Loucy (cell line): Measurements from ENCODE around the gene TOP3A.

ENCODE experiments used
- H2AFZ ChIP-seq: fragments of 200-600 bp; sonication (generic); 2 replicates; pipeline ENCODE4 v1.6.0; 2016; ENCODE audit warnings: antibody characterized with exemption, mild to moderate bottlenecking, low read length, moderate library complexity
- H3F3A ChIP-seq: fragments of 200-600 bp; 2 replicates; pipeline ENCODE4 v1.6.0; 2016; ENCODE audit warnings: antibody characterized with exemption, low read depth, mild to moderate bottlenecking
- H3K27me3 ChIP-seq: fragments of 200-600 bp; sonication (generic); 2 replicates; pipeline ENCODE4 v1.6.1; 2014; ENCODE audit warnings: low read length, mild to moderate bottlenecking; ENCODE audit not compliant: insufficient read depth, poor library complexity, severe bottlenecking
- H3K36me3 ChIP-seq: fragments of 200-600 bp; sonication (generic); 2 replicates; pipeline ENCODE4 v1.6.1; 2016; ENCODE audit warnings: low read length; ENCODE audit not compliant: insufficient read depth
- H3K4me1 ChIP-seq: fragments of 200-600 bp; sonication (generic); 2 replicates; pipeline ENCODE4 v1.5.1; 2014; ENCODE audit warnings: low read length, mild to moderate bottlenecking; ENCODE audit not compliant: insufficient read depth, poor library complexity, severe bottlenecking
- H3K4me2 ChIP-seq: fragments of 200-600 bp; sonication (generic); 2 replicates; pipeline ENCODE4 v1.6.0; 2014; ENCODE audit warnings: antibody characterized with exemption, low read length, low read depth, mild to moderate bottlenecking; ENCODE audit not compliant: poor library complexity, severe bottlenecking
- H3K4me3 ChIP-seq: fragments of 200-600 bp; sonication (generic); 2 replicates; pipeline ENCODE4 v1.5.1; 2014; ENCODE audit warnings: low read length, mild to moderate bottlenecking, mixed read lengths; ENCODE audit not compliant: poor library complexity, severe bottlenecking
- H3K79me2 ChIP-seq: fragments of 200-600 bp; sonication (generic); 2 replicates; pipeline ENCODE4 v1.6.1; 2014; ENCODE audit warnings: low read length; ENCODE audit not compliant: insufficient read depth
- H3K9ac ChIP-seq: fragments of 200-600 bp; sonication (generic); 2 replicates; pipeline ENCODE4 v1.6.0; 2014; ENCODE audit warnings: mild to moderate bottlenecking, low read depth, low read length, moderate library complexity; ENCODE audit not compliant: poor library complexity, severe bottlenecking
- H3K9me2 ChIP-seq: fragments of 200-600 bp; sonication (generic); replicated peaks from 2 replicates; pipeline ENCODE4 v1.6.1; 2016; ENCODE audit warnings: low read depth, low read length, mixed read lengths
- H3K9me3 ChIP-seq: fragments of 200-600 bp; sonication (generic); 2 replicates; pipeline ENCODE4 v1.6.1; 2014; ENCODE audit warnings: mild to moderate bottlenecking, antibody characterized with exemption, low read length, low read depth; ENCODE audit not compliant: insufficient read depth
- H4K20me1 ChIP-seq: fragments of 200-600 bp; sonication (generic); 2 replicates; pipeline ENCODE4 v1.6.0; 2014; ENCODE audit warnings: antibody characterized with exemption, low read length, mild to moderate bottlenecking; ENCODE audit not compliant: insufficient read depth, poor library complexity, severe bottlenecking
- EZH2phosphoT487 ChIP-seq: fragments of 200-600 bp; IDR thresholded peaks from 2 replicates; pipeline ENCODE4 v1.6.1; 2018; ENCODE audit warnings: antibody characterized with exemption, mild to moderate bottlenecking, moderate library complexity, borderline replicate concordance
- TF ChIP-seq, protein P1 (sequence below): fragments of 200-600 bp; sonication (generic); conservative IDR thresholded peaks from 2 replicates; pipeline ENCODE4 v1.5.1; 2014; ENCODE audit warnings: mild to moderate bottlenecking, antibody characterized with exemption, low read length

The TOP3A gene

DNA sequence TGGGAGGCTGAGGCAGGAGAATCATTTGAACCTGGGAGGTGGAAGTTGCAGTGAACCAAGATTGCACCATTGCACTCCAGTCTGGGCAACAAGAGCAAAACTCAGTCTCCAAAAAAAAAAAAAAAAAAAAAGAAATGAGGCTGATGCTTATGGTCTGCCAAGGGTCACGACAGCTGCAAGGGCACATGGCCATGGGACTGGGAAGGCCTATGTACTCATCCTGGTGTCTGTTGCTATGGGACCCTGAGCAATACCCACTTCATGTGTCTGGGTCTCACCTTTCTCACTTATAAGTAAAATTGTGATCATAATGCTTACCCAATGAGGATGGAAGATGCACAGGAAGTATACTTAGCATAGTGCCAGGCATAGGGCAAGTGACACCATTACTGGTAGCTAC lies 37.7 kb downstream of the TOP3A start:
- peaks cover 82% of the 10 kb centered on the region for H3K36me3 ChIP-seq
- no peaks in the 10 kb centered on the region for H3K9me3 ChIP-seq
- no peaks in the 10 kb centered on the region for H3F3A ChIP-seq
- H4K20me1 ChIP-seq, result no peaks in the 10 kb centered on the region
- no peak overlapping the region for H2AFZ ChIP-seq
- no peaks in the 10 kb centered on the region for H3K4me1 ChIP-seq
- no peak overlapping the region for H3K9ac ChIP-seq
- H3K79me2 ChIP-seq, result no peaks in the 10 kb centered on the region
- H3K4me3 ChIP-seq, result no peak overlapping the region
- H3K9me2 ChIP-seq, result no peaks in the 10 kb centered on the region
- no peak overlapping the region for H3K4me2 ChIP-seq
- TF ChIP-seq, protein P1, sequence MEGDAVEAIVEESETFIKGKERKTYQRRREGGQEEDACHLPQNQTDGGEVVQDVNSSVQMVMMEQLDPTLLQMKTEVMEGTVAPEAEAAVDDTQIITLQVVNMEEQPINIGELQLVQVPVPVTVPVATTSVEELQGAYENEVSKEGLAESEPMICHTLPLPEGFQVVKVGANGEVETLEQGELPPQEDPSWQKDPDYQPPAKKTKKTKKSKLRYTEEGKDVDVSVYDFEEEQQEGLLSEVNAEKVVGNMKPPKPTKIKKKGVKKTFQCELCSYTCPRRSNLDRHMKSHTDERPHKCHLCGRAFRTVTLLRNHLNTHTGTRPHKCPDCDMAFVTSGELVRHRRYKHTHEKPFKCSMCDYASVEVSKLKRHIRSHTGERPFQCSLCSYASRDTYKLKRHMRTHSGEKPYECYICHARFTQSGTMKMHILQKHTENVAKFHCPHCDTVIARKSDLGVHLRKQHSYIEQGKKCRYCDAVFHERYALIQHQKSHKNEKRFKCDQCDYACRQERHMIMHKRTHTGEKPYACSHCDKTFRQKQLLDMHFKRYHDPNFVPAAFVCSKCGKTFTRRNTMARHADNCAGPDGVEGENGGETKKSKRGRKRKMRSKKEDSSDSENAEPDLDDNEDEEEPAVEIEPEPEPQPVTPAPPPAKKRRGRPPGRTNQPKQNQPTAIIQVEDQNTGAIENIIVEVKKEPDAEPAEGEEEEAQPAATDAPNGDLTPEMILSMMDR, result no peak
- TF ChIP-seq EZH2phosphoT487, result no peak
- no peaks in the 10 kb centered on the region for H3K27me3 ChIP-seq

DNA sequence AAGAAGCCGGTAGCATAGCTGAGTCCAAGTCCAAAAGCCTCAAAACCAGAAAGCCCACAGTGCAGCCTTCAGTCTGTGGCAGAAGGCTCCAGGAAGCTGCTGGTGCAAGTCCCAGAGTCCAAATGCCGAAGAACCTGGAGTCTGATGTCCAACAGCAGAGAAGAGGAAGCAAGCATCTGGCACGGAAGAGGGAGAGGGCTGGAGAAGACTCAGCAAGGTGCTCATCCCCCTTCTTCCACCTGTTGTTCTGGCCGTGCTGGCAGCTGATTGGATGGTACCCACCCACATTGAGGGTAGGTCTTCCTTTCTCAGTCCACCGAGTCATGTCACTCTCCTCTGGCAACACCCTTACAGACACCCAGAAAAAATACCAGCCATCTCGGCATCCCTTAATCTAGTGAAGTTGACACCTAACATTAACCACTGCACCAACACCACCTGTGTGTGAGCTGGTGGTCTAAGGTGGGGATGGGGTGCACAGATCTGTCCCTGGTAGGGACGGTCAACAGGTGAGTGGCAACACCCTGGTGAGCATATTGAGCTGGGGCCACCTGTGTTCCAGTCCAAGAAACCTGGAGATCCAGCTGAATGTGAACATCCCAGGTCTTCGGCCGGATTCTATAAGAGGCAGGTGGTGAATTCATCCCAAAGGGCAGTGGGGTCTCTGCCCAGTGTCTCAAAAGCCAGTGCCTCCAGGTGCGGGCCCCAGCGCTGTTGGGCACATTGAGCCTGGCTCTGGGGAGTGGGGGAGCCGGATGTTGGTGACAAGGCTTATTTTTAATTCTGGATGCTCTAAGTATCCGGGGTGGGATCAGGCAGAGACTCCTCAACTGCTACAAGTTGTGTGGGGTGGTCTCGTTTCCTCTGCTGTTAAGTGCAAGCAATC lies 44.5 kb downstream of the TOP3A start:
- Histone ChIP-seq H2AFZ (no peak overlapping the region), H3K79me2 (no peaks in the 10 kb centered on the region), H3K9ac (no peak overlapping the region), H3K4me1 (no peaks in the 10 kb centered on the region), H3K27me3 (no peaks in the 10 kb centered on the region), H3K9me3 (no peaks in the 10 kb centered on the region), H3K36me3 (peaks cover 21% of the 10 kb centered on the region; the same call in 1 of the 2 replicates), H4K20me1 (no peaks in the 10 kb centered on the region), H3K4me2 (no peak overlapping the region), H3F3A (no peaks in the 10 kb centered on the region), H3K4me3 (no peak overlapping the region), H3K9me2 (no peaks in the 10 kb centered on the region)
- TF ChIP-seq, protein P1, result no peak
- no peak for TF ChIP-seq EZH2phosphoT487

DNA sequence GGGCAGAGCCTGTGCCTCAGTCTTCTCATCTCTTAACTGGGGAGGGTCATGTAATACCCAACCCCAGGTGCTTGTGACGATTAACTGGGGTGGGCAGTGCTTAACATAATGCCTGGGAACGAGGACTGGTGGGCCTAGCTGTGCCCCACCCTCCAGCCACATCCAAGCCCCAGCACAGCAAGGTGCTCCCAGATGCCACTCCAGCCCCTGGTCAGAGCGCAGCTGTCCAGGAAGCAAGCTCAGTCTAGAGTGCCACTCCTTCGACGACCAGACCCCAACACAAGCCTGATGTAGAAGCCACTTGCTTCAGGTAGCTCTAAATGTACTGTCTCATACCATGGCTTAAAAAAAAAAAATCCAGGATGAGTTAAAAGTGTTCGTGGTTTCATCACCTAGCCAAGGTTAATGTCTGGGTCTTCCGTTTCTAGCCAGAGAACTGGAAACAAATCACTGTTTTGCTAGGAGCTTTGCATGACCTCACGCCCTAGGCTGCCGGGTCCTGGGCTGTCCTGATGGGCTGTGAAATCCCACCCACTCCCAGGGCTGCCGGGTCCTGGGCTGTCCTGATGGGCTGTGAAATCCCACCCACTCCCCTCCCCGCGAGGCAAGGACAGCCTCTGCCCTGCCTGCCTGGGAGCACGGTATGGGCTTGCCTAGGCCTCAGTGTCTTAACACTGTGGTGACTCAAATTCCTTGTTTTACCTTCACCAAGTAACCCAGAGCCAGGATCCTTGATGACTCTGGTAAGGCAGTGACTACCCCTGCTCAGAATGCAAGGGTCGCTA lies 46.7 kb downstream of the TOP3A start:
- Histone ChIP-seq H3K4me3 (no peak overlapping the region), H3K79me2 (no peaks in the 10 kb centered on the region), H4K20me1 (no peaks in the 10 kb centered on the region), H3K4me2 (no peak overlapping the region), H3K4me1 (no peaks in the 10 kb centered on the region), H3K27me3 (no peaks in the 10 kb centered on the region), H3K36me3 (peaks cover 9% of the 10 kb centered on the region; the same call in 1 of the 2 replicates), H3K9me2 (no peaks in the 10 kb centered on the region), H2AFZ (no peak overlapping the region), H3K9me3 (no peaks in the 10 kb centered on the region), H3F3A (no peaks in the 10 kb centered on the region), H3K9ac (no peak overlapping the region)
- TF ChIP-seq, protein P1, result no peak
- TF ChIP-seq EZH2phosphoT487, result no peak
